DMS79 treated with DMSO at 0.1 percent for 48 hours (cell line): Measurements from ENCODE around the gene RGS9.
A peak's percentile ranks its signal among the peaks of the same experiment; 100 is the strongest.
"Not testable (repeated sequence)": the region's sequence is repeated elsewhere in the genome, so short reads cannot be mapped to it uniquely, and the experiment has no call there.

Experiments
- DNase-seq: peaks from one replicate; lab custom pipeline; 2025; lab: John Stamatoyannopoulos, UW

RGS9 gene

GRCh38 chr17:65115839-65116238, 21.3 kb upstream of the RGS9 start:
- DNase-seq: no peak

- not testable (repeated sequence) for DNase-seq
Observed at GRCh38 chr17:65116515-65116914, 20.7 kb upstream of the RGS9 start.

- no peak for DNase-seq
Observed at GRCh38 chr17:65117384-65118035, 19.7 kb upstream of the RGS9 start.

- DNase-seq: no peak
Observed at GRCh38 chr17:65121368-65121767, 15.8 kb upstream of the RGS9 start.

GRCh38 chr17:65121916-65122806, 15.0 kb upstream of the RGS9 start:
- DNase-seq: no peak

- peak; percentile 54 for DNase-seq
Observed at GRCh38 chr17:65122836-65123756, 14.1 kb upstream of the RGS9 start.

- DNase-seq: no peak
Observed at GRCh38 chr17:65123757-65124675, 13.2 kb upstream of the RGS9 start.

GRCh38 chr17:65130832-65131231, 6.3 kb upstream of the RGS9 start:
- DNase-seq: no peak

GRCh38 chr17:65131240-65131639, 5.9 kb upstream of the RGS9 start:
- DNase-seq: no peak

- DNase-seq: no peak
Observed at GRCh38 chr17:65131946-65132345, 5.2 kb upstream of the RGS9 start.

GRCh38 chr17:65134035-65134434, 3.1 kb upstream of the RGS9 start:
- no peak for DNase-seq

GRCh38 chr17:65139101-65139764, 2.1 kb downstream of the RGS9 start:
- DNase-seq: no peak

- DNase-seq: no peak
Observed at GRCh38 chr17:65142247-65142646, 5.1 kb downstream of the RGS9 start.

- no peak for DNase-seq
Observed at GRCh38 chr17:65143889-65144604, 6.9 kb downstream of the RGS9 start.

- no peak for DNase-seq
Observed at GRCh38 chr17:65145743-65146142, 8.6 kb downstream of the RGS9 start.

GRCh38 chr17:65147955-65148354, 10.8 kb downstream of the RGS9 start:
- no peak for DNase-seq

GRCh38 chr17:65154770-65155589, 17.8 kb downstream of the RGS9 start:
- no peak for DNase-seq

GRCh38 chr17:65155622-65156021, 18.5 kb downstream of the RGS9 start:
- no peak for DNase-seq

- no peak for DNase-seq
Observed at GRCh38 chr17:65156185-65156834, 19.1 kb downstream of the RGS9 start.
